Common myeloid progenitor, CD34-positive (primary cell): ENCODE measurements around the gene TRAPPC10.
"Not testable (repeated sequence)": the region's sequence is repeated elsewhere in the genome, so short reads cannot be mapped to it uniquely, and the experiment has no call there.

ENCODE experiments used
- CTCF ChIA-PET: fragments of 350-600 bp; sonication (Branson Sonifier 250); formaldehyde crosslinking; loops from one replicate; lab custom pipeline; 2021; ENCODE audit warnings: antibody characterized with exemption; lab: Charles Lee
- POLR2A ChIA-PET: fragments of 350-600 bp; sonication (Branson Sonifier 250); formaldehyde crosslinking; loops from one replicate; lab custom pipeline; 2021; ENCODE audit warnings: antibody characterized with exemption; lab: Charles Lee
- DNase-seq, 3 donors: peaks; one replicate each; pipeline versions ENCODE4 v3.0.0 to v3.0.0-alpha.2; 2013
- H3K27ac ChIP-seq, 2 experiments: 1 replicate in 1 of 2; 2 replicates in 1 of 2; pipeline ENCODE4 v1.7.0; 2013; ENCODE audit warnings: inconsistent platforms in 2 of 2, low read length in 2 of 2, mild to moderate bottlenecking in 2 of 2, low read depth in 1 of 2, moderate library complexity in 1 of 2; ENCODE audit not compliant: severe bottlenecking in 2 of 2, insufficient read depth in 1 of 2, poor library complexity in 1 of 2
- H3K27me3 ChIP-seq, 5 experiments: replicated peaks in 2 of 5; 1 replicate in 3 of 5; 2 replicates in 2 of 5; pipeline versions ENCODE4 v1.6.1 to v1.7.0; 2013; ENCODE audit warnings: low read length in 4 of 5, mild to moderate bottlenecking in 2 of 5, moderate library complexity in 2 of 5, inconsistent platforms in 1 of 5; ENCODE audit not compliant: insufficient read depth in 5 of 5, control insufficient read depth in 4 of 5
- H3K36me3 ChIP-seq, 4 experiments: 1 replicate in 2 of 4; 2 replicates in 2 of 4; pipeline versions ENCODE4 v1.6.1 to v1.7.0; 2013; ENCODE audit warnings: low read length in 3 of 4, control low read depth in 1 of 4, mild to moderate bottlenecking in 1 of 4; ENCODE audit not compliant: control insufficient read depth in 4 of 4, insufficient read depth in 4 of 4
- H3K4me1 ChIP-seq, 4 experiments: 1 replicate in 3 of 4; 2 replicates in 1 of 4; pipeline versions ENCODE4 v1.6.1 to v1.7.1; 2013; ENCODE audit warnings: low read length in 3 of 4, mild to moderate bottlenecking in 3 of 4, control low read depth in 1 of 4, inconsistent platforms in 1 of 4, moderate library complexity in 1 of 4; ENCODE audit not compliant: control insufficient read depth in 4 of 4, insufficient read depth in 4 of 4; ENCODE audit errors: control extremely low read depth in 1 of 4
- H3K4me3 ChIP-seq, 7 experiments: 1 replicate in 4 of 7; 2 replicates in 3 of 7; pipeline versions ENCODE4 v1.5.1 to v1.7.0; 2013; ENCODE audit warnings: mild to moderate bottlenecking in 7 of 7, low read length in 6 of 7, moderate library complexity in 6 of 7, inconsistent platforms in 2 of 7, low read depth in 2 of 7, control low read depth in 1 of 7; ENCODE audit not compliant: insufficient read depth in 4 of 7, control insufficient read depth in 1 of 7; ENCODE audit errors: extremely low read depth in 1 of 7
- H3K9me3 ChIP-seq, 5 experiments: 1 replicate in 4 of 5; 2 replicates in 1 of 5; pipeline versions ENCODE4 v1.6.1 to v1.7.1; 2013; ENCODE audit warnings: low read length in 4 of 5, mild to moderate bottlenecking in 2 of 5, inconsistent platforms in 1 of 5, low read depth in 1 of 5, moderate library complexity in 1 of 5; ENCODE audit not compliant: control insufficient read depth in 4 of 5, insufficient read depth in 2 of 5; ENCODE audit errors: control extremely low read depth in 1 of 5
- WGBS: methylation state at CpG from one replicate; pipeline ENCODE4 v1.1.5; 2013; ENCODE audit not compliant: insufficient coverage; 5-methylcytosine and 5-hydroxymethylcytosine counted together

Gene TRAPPC10

GRCh38 chr21:44139787-44140551 lies 127.9 kb downstream of the TRAPPC10 start:
- H3K36me3 ChIP-seq, H3K4me1 ChIP-seq, H3K27ac ChIP-seq, DNase-seq, H3K9me3 ChIP-seq, CTCF ChIA-PET, POLR2A ChIA-PET, H3K4me3 ChIP-seq, H3K27me3 ChIP-seq: not testable (repeated sequence)
- no CpG with 5 or more reads among the region's 30 CpGs for WGBS

- POLR2A ChIA-PET, H3K27me3 ChIP-seq, H3K27ac ChIP-seq, H3K9me3 ChIP-seq, H3K4me1 ChIP-seq, DNase-seq, H3K36me3 ChIP-seq, H3K4me3 ChIP-seq, CTCF ChIA-PET: not testable (repeated sequence)
- WGBS: no CpG with 5 or more reads among the region's 18 CpGs
These were observed 128.4 kb downstream of the TRAPPC10 start for GRCh38 chr21:44140552-44140932.

- H3K27ac ChIP-seq, CTCF ChIA-PET, H3K4me3 ChIP-seq, H3K36me3 ChIP-seq, H3K9me3 ChIP-seq, H3K27me3 ChIP-seq, POLR2A ChIA-PET, DNase-seq, H3K4me1 ChIP-seq: not testable (repeated sequence)
- WGBS: no CpG with 5 or more reads among the region's 10 CpGs
These were observed 130.4 kb downstream of the TRAPPC10 start for GRCh38 chr21:44142470-44142869.

- H3K9me3 ChIP-seq, H3K27ac ChIP-seq, POLR2A ChIA-PET, H3K36me3 ChIP-seq, DNase-seq, H3K4me1 ChIP-seq, H3K27me3 ChIP-seq, H3K4me3 ChIP-seq, CTCF ChIA-PET: not testable (repeated sequence)
- no CpG with 5 or more reads among the region's 17 CpGs for WGBS
These were observed 131.3 kb downstream of the TRAPPC10 start for GRCh38 chr21:44143380-44143779.

GRCh38 chr21:44143996-44144395 lies 131.9 kb downstream of the TRAPPC10 start:
- H3K9me3 ChIP-seq, POLR2A ChIA-PET, H3K36me3 ChIP-seq, DNase-seq, H3K27ac ChIP-seq, H3K27me3 ChIP-seq, CTCF ChIA-PET, H3K4me3 ChIP-seq, H3K4me1 ChIP-seq: not testable (repeated sequence)
- WGBS: no CpG with 5 or more reads among the region's 8 CpGs

GRCh38 chr21:44144784-44145602 lies 132.9 kb downstream of the TRAPPC10 start:
- H3K27me3 ChIP-seq, POLR2A ChIA-PET, H3K27ac ChIP-seq, CTCF ChIA-PET, H3K36me3 ChIP-seq, H3K9me3 ChIP-seq, H3K4me1 ChIP-seq, DNase-seq, H3K4me3 ChIP-seq: not testable (repeated sequence)
- WGBS: no CpG with 5 or more reads among the region's 22 CpGs

- DNase-seq, H3K27ac ChIP-seq, H3K4me3 ChIP-seq, H3K9me3 ChIP-seq, CTCF ChIA-PET, H3K36me3 ChIP-seq, POLR2A ChIA-PET, H3K4me1 ChIP-seq, H3K27me3 ChIP-seq: not testable (repeated sequence)
- WGBS: no CpG with 5 or more reads among the region's 12 CpGs
These were observed 133.5 kb downstream of the TRAPPC10 start for GRCh38 chr21:44145616-44146015.
